GM10248 (cell line): ENCODE measurements around the gene IGSF11.
"Not testable (repeated sequence)": the region's sequence is repeated elsewhere in the genome, so short reads cannot be mapped to it uniquely, and the experiment has no call there.

Experiments
- CTCF ChIA-PET: fragments of 300-600 bp; sonication (Branson Sonifier 250); formaldehyde crosslinking; extraction: SDS; loops from one replicate; lab custom pipeline; 2021; ENCODE audit warnings: antibody characterized with exemption; lab: Yijun Ruan, JAX
- POLR2A ChIA-PET: fragments of 350-650 bp; sonication (Branson Sonifier 250); formaldehyde crosslinking; extraction: SDS; loops from one replicate; lab custom pipeline; 2020; ENCODE audit warnings: antibody characterized with exemption; lab: Yijun Ruan, JAX
- DNase-seq: peaks from one replicate; pipeline ENCODE4 v3.0.0; 2012; ENCODE audit errors: extremely low spot score
- CTCF ChIP-seq: IDR thresholded peaks from 2 replicates; pipeline ENCODE4 v1.5.1; 2012; ENCODE audit warnings: mild to moderate bottlenecking, low read depth; ENCODE audit errors: extremely low read depth, missing control alignments, control extremely low read depth

The IGSF11 gene

GRCh38 chr3:118981494-118982134, 53.0 kb downstream of the IGSF11 start:
- POLR2A ChIA-PET = no interaction called here
- CTCF ChIA-PET = no interaction called here
- DNase-seq = no peak
- TF ChIP-seq CTCF = no peak

GRCh38 chr3:118980832-118981231, 53.8 kb downstream of the IGSF11 start:
- DNase-seq = no peak
- ChIA-PET POLR2A (no interaction called here), CTCF (no interaction called here)
- no peak for TF ChIP-seq CTCF

- TF ChIP-seq CTCF = no peak
Measured at GRCh38 chr3:118978393-118978758, 56.3 kb downstream of the IGSF11 start.

GRCh38 chr3:118977671-118978392, 56.8 kb downstream of the IGSF11 start:
- POLR2A ChIA-PET = no interaction called here
- DNase-seq = no peak
- no peak for TF ChIP-seq CTCF
- CTCF ChIA-PET = interaction anchor here (1.5 kb wide), 1 partner anchor 10 kb away, joined by 5 read pairs; no protein-coding TSS in a partner anchor

More at GRCh38 chr3:118978393-118978758, 56.3 kb downstream of the IGSF11 start:
- POLR2A ChIA-PET = no interaction called here
- DNase-seq = no peak
- CTCF ChIA-PET = no interaction called here

- ChIA-PET POLR2A (no interaction called here), CTCF (interaction anchor here (1.5 kb wide), 1 partner anchor 9 kb away, joined by 5 read pairs; no protein-coding TSS in a partner anchor)
- DNase-seq = no peak
- TF ChIP-seq CTCF = no peak
Measured at GRCh38 chr3:118977118-118977517, 57.5 kb downstream of the IGSF11 start.

GRCh38 chr3:118975476-118975875, 59.2 kb downstream of the IGSF11 start:
- DNase-seq, POLR2A ChIA-PET: not testable (repeated sequence)
- CTCF ChIA-PET = interaction anchor here (1.1 kb wide), 1 partner anchor 10 kb away, joined by 3 read pairs; no protein-coding TSS in a partner anchor
